ENCODE measurements around the gene C10orf71.

Gene C10orf71

GRCh38 chr10:49273082-49273465 lies 25.9 kb upstream of the C10orf71 start:
- H3K4me1 ChIP-seq (ENCODE audit: insufficient read depth, low read length), result no peaks in the 10 kb centered on the region
- no peak overlapping the region for H3K9ac ChIP-seq (ENCODE audit: low read depth, low read length)
- H4K20me1 ChIP-seq (ENCODE audit: insufficient read depth, low read length), result no peaks in the 10 kb centered on the region
- no peak overlapping the region for H3K4me3 ChIP-seq (ENCODE audit: low read depth in 1 of 2, low read length in 2 of 2)
- no peaks in the 10 kb centered on the region for H3K79me2 ChIP-seq (ENCODE audit: insufficient read depth, low read length)
- no peaks in the 10 kb centered on the region for H3K9me3 ChIP-seq (ENCODE audit: insufficient read depth, low read length, severe bottlenecking)
- no peaks in the 10 kb centered on the region for H3K27me3 ChIP-seq (ENCODE audit: insufficient read depth, low read length, poor library complexity)
- H3K36me3 ChIP-seq (ENCODE audit: insufficient read depth, low read length), result no peaks in the 10 kb centered on the region
- ATAC-seq (ENCODE audit: insufficient read depth, low read depth) (no peak), DNase-seq (no peak)
- no peak overlapping the region for H3K4me2 ChIP-seq (ENCODE audit: insufficient read depth, low read length)
- no peak overlapping the region for H2AFZ ChIP-seq (ENCODE audit: low read depth, low read length)
- H3K27ac ChIP-seq (ENCODE audit: low read length), result no peak overlapping the region
- TF ChIP-seq EZH2 (IDR thresholded peaks at IDR 0.05; ENCODE audit: borderline replicate concordance, low read depth, low read length, severe bottlenecking) (no peak), CTCF (IDR thresholded peaks at IDR 0.05; ENCODE audit: borderline replicate concordance, extremely low read depth, low read length, poor library complexity, severe bottlenecking) (no peak)

DNA sequence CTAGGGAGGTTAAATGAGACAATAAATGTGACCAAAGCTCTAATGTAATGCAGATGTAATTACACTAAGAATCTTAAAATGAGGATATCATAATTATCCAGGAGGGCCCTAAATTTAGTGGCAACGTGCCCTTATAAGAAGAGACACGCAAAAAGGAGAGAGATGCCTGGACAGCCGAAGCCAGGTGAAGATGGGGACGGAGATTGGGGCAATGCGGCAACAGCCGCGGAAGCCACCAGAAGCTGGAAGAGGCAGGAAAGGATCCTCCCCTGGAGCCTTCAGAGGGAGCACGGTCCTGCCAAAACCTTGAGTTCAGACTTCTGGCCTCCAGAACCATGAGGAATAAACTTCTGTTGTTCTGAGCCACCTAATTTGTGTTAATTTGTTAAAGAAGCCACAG lies 25.3 kb upstream of the C10orf71 start:
- no peaks in the 10 kb centered on the region for H3K4me1 ChIP-seq (ENCODE audit: insufficient read depth, low read length)
- no peak for DNase-seq
- H3K27me3 ChIP-seq (ENCODE audit: insufficient read depth, low read length, poor library complexity), result no peaks in the 10 kb centered on the region
- H3K27ac ChIP-seq (ENCODE audit: low read length), result no peak overlapping the region
- no peak for TF ChIP-seq EZH2 (IDR thresholded peaks at IDR 0.05; ENCODE audit: borderline replicate concordance, low read depth, low read length, severe bottlenecking)
- H3K9ac ChIP-seq (ENCODE audit: low read depth, low read length), result no peak overlapping the region
- H3K9me3 ChIP-seq (ENCODE audit: insufficient read depth, low read length, severe bottlenecking), result no peaks in the 10 kb centered on the region
- no peak overlapping the region for H3K4me3 ChIP-seq (ENCODE audit: low read depth in 1 of 2, low read length in 2 of 2)
- no peak for ATAC-seq (ENCODE audit: insufficient read depth, low read depth)
- H2AFZ ChIP-seq (ENCODE audit: low read depth, low read length), result no peak overlapping the region
- no peak overlapping the region for H3K4me2 ChIP-seq (ENCODE audit: insufficient read depth, low read length)
- H3K36me3 ChIP-seq (ENCODE audit: insufficient read depth, low read length), result no peaks in the 10 kb centered on the region
- H3K79me2 ChIP-seq (ENCODE audit: insufficient read depth, low read length), result no peaks in the 10 kb centered on the region
- no peaks in the 10 kb centered on the region for H4K20me1 ChIP-seq (ENCODE audit: insufficient read depth, low read length)

DNA sequence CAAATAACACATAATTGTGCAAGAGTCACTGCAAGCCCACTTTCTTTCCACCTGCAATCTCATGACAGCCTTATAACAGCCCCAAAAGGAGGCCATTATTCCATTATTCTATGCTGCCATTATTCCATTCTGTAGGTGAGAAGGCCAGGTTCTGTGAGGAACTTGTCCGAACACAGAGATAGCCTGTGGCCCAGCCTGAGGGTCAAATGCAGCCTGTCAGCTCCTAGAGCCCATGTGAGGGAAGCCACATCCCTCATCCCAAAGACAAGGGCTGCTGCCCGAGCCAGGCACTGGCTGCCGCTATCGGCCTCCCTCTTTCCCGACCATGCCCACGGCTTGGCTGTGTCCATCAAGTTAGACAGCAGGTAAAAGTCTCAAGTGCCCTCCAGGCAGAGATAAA lies 24.1 kb upstream of the C10orf71 start:
- DNase-seq (no peak), ATAC-seq (ENCODE audit: insufficient read depth, low read depth) (no peak)
- Histone ChIP-seq H3K27me3 (ENCODE audit: insufficient read depth, low read length, poor library complexity) (no peaks in the 10 kb centered on the region), H3K4me3 (ENCODE audit: low read depth in 1 of 2, low read length in 2 of 2) (no peak overlapping the region), H3K9me3 (ENCODE audit: insufficient read depth, low read length, severe bottlenecking) (no peaks in the 10 kb centered on the region), H3K4me1 (ENCODE audit: insufficient read depth, low read length) (no peaks in the 10 kb centered on the region), H4K20me1 (ENCODE audit: insufficient read depth, low read length) (no peaks in the 10 kb centered on the region), H3K79me2 (ENCODE audit: insufficient read depth, low read length) (no peaks in the 10 kb centered on the region), H3K9ac (ENCODE audit: low read depth, low read length) (no peak overlapping the region), H3K36me3 (ENCODE audit: insufficient read depth, low read length) (no peaks in the 10 kb centered on the region), H2AFZ (ENCODE audit: low read depth, low read length) (no peak overlapping the region), H3K27ac (ENCODE audit: low read length) (no peak overlapping the region), H3K4me2 (ENCODE audit: insufficient read depth, low read length) (no peak overlapping the region)
- no peak for TF ChIP-seq EZH2 (IDR thresholded peaks at IDR 0.05; ENCODE audit: borderline replicate concordance, low read depth, low read length, severe bottlenecking)
- no peak for TF ChIP-seq CTCF (IDR thresholded peaks at IDR 0.05; ENCODE audit: borderline replicate concordance, extremely low read depth, low read length, poor library complexity, severe bottlenecking)

DNA sequence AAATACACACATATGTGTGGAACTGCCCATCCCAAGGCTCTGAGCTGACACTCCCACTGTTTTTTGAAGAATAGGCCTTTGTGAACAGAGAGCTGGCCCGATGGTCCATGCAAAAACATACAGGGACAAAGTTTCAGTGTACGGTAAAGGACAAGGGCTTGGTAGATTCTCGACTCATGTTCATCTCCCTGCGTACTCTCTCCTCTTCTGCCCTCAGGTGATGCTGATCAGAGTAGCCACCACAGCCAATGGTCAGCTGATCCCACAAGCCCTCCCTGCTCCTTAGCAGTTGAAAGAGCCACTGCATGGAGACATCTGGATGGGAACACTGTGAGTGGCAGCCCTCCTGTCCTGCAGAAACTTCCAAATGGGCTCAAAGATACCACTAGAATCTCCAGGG lies 23.1 kb upstream of the C10orf71 start:
- H4K20me1 ChIP-seq (ENCODE audit: insufficient read depth, low read length), result no peaks in the 10 kb centered on the region
- H3K4me1 ChIP-seq (ENCODE audit: insufficient read depth, low read length), result no peaks in the 10 kb centered on the region
- no peak for DNase-seq
- no peaks in the 10 kb centered on the region for H3K79me2 ChIP-seq (ENCODE audit: insufficient read depth, low read length)
- H3K27me3 ChIP-seq (ENCODE audit: insufficient read depth, low read length, poor library complexity), result no peaks in the 10 kb centered on the region
- no peak overlapping the region for H3K4me2 ChIP-seq (ENCODE audit: insufficient read depth, low read length)
- no peak for ATAC-seq (ENCODE audit: insufficient read depth, low read depth)
- no peak overlapping the region for H2AFZ ChIP-seq (ENCODE audit: low read depth, low read length)
- no peak for TF ChIP-seq EZH2 (IDR thresholded peaks at IDR 0.05; ENCODE audit: borderline replicate concordance, low read depth, low read length, severe bottlenecking)
- H3K9me3 ChIP-seq (ENCODE audit: insufficient read depth, low read length, severe bottlenecking), result no peaks in the 10 kb centered on the region
- H3K36me3 ChIP-seq (ENCODE audit: insufficient read depth, low read length), result no peaks in the 10 kb centered on the region
- no peak overlapping the region for H3K9ac ChIP-seq (ENCODE audit: low read depth, low read length)
- H3K27ac ChIP-seq (ENCODE audit: low read length), result no peak overlapping the region
- H3K4me3 ChIP-seq (ENCODE audit: low read depth in 1 of 2, low read length in 2 of 2), result no peak overlapping the region
